Posterior cingulate gyrus (tissue), 11 donors: ENCODE results near the gene STARD10.
A peak's percentile ranks its signal among the peaks of the same experiment; 100 is the strongest.

Source experiments
- DNase-seq, 10 donors: peaks; one replicate each; pipeline versions ENCODE4 v3.0.0 to v3.0.0-alpha.2; 2020 to 2021; ENCODE audit warnings: mixed read lengths in 3 of 10
- intact Hi-C: fragments of 100-400 bp; cut with DNase I; formaldehyde crosslinking; loops from one replicate; pipeline ENCODE4 v1.15.1; 2023

STARD10 gene

GRCh38 chr11:72782081-72782920 is 11.5 kb downstream of the STARD10 start:
- intact Hi-C loops, result no loop called here
- peak in 3 of 10 donors; percentile 26 to 89 (median 73) for DNase-seq

- peak in 2 of 10 donors; percentile 22 to 47 for DNase-seq
- intact Hi-C loops, result no loop called here
These were observed 12.3 kb downstream of the STARD10 start for GRCh38 chr11:72781313-72782080.

- intact Hi-C loops, result no loop called here
- no peak for DNase-seq
These were observed 12.9 kb downstream of the STARD10 start for GRCh38 chr11:72781063-72781312.

GRCh38 chr11:72780296-72781062 is 13.4 kb downstream of the STARD10 start:
- DNase-seq, result no peak
- intact Hi-C loops, result no loop called here

- intact Hi-C loops, result no loop called here
- DNase-seq, result no peak
These were observed 14.2 kb downstream of the STARD10 start for GRCh38 chr11:72779495-72780128.

GRCh38 chr11:72778535-72779494 is 15.0 kb downstream of the STARD10 start:
- no peak for DNase-seq
- intact Hi-C loops, result no loop called here

- peak in 1 of 10 donors; percentile 33 for DNase-seq
- intact Hi-C loops, result no loop called here
These were observed 16.0 kb downstream of the STARD10 start for GRCh38 chr11:72777755-72778278.

- intact Hi-C loops, result no loop called here
- DNase-seq, result peak; percentile 52 to 96 (median 74)
These were observed 16.7 kb downstream of the STARD10 start for GRCh38 chr11:72776844-72777754.

GRCh38 chr11:72776117-72776843 is 17.6 kb downstream of the STARD10 start:
- intact Hi-C loops, result no loop called here
- no peak for DNase-seq

GRCh38 chr11:72775288-72776110 is 18.3 kb downstream of the STARD10 start:
- intact Hi-C loops, result no loop called here
- DNase-seq, result no peak

- intact Hi-C loops, result no loop called here
- DNase-seq, result peak in 1 of 10 donors; percentile 81
These were observed 19.3 kb downstream of the STARD10 start for GRCh38 chr11:72774499-72774898.

GRCh38 chr11:72773696-72774095 is 20.2 kb downstream of the STARD10 start:
- intact Hi-C loops, result no loop called here
- no peak for DNase-seq

- intact Hi-C loops, result no loop called here
- peak in 4 of 10 donors; percentile 47 to 92 (median 53) for DNase-seq
These were observed 20.6 kb downstream of the STARD10 start for GRCh38 chr11:72773291-72773690.

GRCh38 chr11:72772059-72772458 is 21.8 kb downstream of the STARD10 start:
- intact Hi-C loops, result no loop called here
- no peak for DNase-seq

- intact Hi-C loops, result no loop called here
- DNase-seq, result no peak
These were observed 22.3 kb downstream of the STARD10 start for GRCh38 chr11:72771507-72771906.

- no peak for DNase-seq
- intact Hi-C loops, result no loop called here
These were observed 23.0 kb downstream of the STARD10 start for GRCh38 chr11:72770799-72771198.

GRCh38 chr11:72769680-72770079 is 24.2 kb downstream of the STARD10 start:
- no peak for DNase-seq
- intact Hi-C loops, result no loop called here
